ENCODE results near the gene SPAG9.
A peak's percentile ranks its signal among the peaks of the same experiment; 100 is the strongest.
"Not testable (repeated sequence)": the region's sequence is repeated elsewhere in the genome, so short reads cannot be mapped to it uniquely, and the experiment has no call there.

The SPAG9 gene

GRCh38 chr17:51132964-51133319 lies 12.3 kb upstream of the SPAG9 start:
- no peak for TF ChIP-seq CTCF (IDR thresholded peaks at IDR 0.05; ENCODE audit: extremely low read depth, missing control alignments)
- DNase-seq (ENCODE audit: low spot score), result peak; percentile 31

GRCh38 chr17:51128076-51128475 lies 7.4 kb upstream of the SPAG9 start:
- no peak for TF ChIP-seq CTCF (IDR thresholded peaks at IDR 0.05; ENCODE audit: extremely low read depth, missing control alignments)
- no peak for DNase-seq (ENCODE audit: low spot score)

- no peak for TF ChIP-seq CTCF (IDR thresholded peaks at IDR 0.05; ENCODE audit: extremely low read depth, missing control alignments)
- DNase-seq (ENCODE audit: low spot score), result no peak
These were observed 4.2 kb upstream of the SPAG9 start for GRCh38 chr17:51124640-51125503.

- DNase-seq (ENCODE audit: low spot score), result not testable (repeated sequence)
These were observed 1.9 kb upstream of the SPAG9 start for GRCh38 chr17:51122473-51123115.

- TF ChIP-seq CTCF (IDR thresholded peaks at IDR 0.05; ENCODE audit: extremely low read depth, missing control alignments), result no peak
- peak; percentile 78 for DNase-seq (ENCODE audit: low spot score)
These were observed 1.2 kb upstream of the SPAG9 start for GRCh38 chr17:51121620-51122472.

- TF ChIP-seq CTCF (IDR thresholded peaks at IDR 0.05; ENCODE audit: extremely low read depth, missing control alignments), result no peak
- peak; percentile 75 for DNase-seq (ENCODE audit: low spot score)
These were observed 320 bp downstream of the SPAG9 start for GRCh38 chr17:51120357-51120738.

- peak; percentile 64 for DNase-seq (ENCODE audit: low spot score)
- TF ChIP-seq CTCF (IDR thresholded peaks at IDR 0.05; ENCODE audit: extremely low read depth, missing control alignments), result no peak
These were observed 982 bp downstream of the SPAG9 start for GRCh38 chr17:51119415-51120356.

Measured in GM20000 (cell line).